GM21529 (cell line): ENCODE data around the gene GPA33.
A peak's percentile ranks its signal among the peaks of the same experiment; 100 is the strongest.

ENCODE experiments used
- ATAC-seq: cut with Tn5 transposase; IDR thresholded peaks from one replicate; pipeline ENCODE4 v1.9.1; 2021; ENCODE audit not compliant: unreplicated experiment

GPA33 gene

DNA sequence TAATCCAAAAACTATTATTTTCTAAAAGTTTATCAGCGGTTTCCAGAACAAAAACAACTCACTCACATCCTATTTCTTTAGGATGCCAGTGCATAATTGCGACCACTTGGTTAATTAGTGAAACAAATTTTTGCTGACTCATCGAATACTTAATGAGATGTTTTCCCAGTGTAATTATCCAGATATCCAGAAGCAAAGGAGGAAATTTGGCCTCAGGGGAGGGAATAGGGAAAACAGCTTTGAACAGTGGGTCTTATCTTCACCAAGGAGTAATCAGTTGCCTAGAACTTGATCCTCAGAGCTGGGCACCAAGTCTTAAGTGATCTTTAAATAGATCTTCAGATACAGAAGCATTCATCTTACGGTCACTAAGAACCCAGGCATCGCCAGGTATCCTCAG is 28.0 kb upstream of the GPA33 start:
- no peak for ATAC-seq

DNA sequence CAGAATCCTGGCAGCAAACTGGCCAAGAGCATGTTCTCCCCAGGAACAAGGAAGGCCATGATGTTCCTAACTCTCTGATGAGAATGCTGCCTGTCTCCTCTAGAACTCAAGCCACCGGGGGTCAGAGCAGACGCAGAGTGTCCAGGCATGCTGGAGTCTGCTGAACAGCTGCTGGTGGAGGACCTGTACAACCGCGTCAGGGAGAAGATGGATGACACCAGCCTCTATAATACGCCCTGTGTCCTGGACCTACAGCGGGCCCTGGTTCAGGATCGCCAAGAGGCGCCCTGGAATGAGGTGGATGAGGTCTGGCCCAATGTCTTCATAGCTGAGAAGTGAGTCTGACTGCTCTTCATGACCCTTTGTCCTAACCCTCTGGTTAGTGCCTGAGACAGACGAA is 27.0 kb upstream of the GPA33 start:
- no peak for ATAC-seq

DNA sequence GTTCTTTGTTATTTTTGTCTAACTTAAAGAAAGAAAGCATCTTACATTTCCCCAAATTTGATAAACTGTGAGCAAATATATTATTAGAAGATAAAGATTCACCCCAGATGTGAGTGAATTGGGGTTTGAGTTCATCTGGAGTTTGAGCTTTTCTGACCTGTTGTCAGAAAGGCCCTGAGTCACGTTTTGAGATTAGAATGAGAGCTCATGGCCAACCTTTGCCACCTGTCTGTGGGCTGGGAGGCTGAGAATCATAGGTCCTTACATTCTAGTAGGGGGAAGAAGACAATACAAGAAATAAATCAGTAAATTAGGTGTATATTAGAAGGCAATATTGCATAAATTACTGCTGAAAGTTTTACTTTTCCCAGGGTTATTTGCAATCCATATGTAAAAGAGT is 26.0 kb upstream of the GPA33 start:
- no peak for ATAC-seq

DNA sequence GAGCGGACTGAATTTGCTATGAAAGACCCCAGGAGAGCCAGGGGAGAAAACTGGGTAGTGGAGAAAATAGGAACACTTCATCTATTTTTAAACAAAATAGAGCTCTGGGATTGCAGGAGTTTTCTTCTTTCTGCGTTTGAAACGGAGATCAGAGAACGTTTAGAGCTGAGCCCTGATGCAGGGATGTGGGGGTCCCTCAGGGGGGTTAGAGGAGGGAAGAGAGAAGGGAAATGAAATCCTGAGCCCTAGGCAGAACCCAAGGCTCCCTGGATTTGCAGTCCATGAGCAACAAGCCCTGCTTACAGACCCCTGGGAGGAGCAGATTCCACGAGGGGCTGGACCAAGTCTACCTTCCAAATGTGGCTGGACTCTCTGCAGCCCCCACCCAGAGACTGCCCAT is 25.5 kb upstream of the GPA33 start:
- ATAC-seq, result no peak

DNA sequence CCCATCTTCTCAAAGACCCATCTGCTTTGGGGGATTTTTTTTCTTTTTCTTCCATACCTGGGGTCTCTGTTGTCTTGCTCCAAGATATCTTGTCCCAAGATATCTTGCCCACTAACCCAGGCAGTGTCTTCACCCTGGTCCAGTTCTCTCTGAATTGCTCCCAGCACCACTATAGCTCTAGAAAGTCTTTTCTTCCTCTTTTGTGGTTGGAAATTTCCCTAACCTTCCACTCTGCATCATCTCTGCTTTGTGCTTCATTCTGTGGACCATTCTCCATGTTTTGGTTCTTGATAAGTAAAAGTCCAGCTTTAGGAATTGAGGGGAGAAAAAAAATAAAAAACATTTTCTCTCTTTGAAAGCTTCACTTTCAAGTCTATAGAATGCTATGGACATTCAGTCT is 24.5 kb upstream of the GPA33 start:
- ATAC-seq, result no peak

GRCh38 chr1:167111868-167112709 is 21.9 kb upstream of the GPA33 start:
- ATAC-seq, result no peak

- ATAC-seq, result no peak
These were observed 20.4 kb upstream of the GPA33 start for GRCh38 chr1:167110586-167110985.

DNA sequence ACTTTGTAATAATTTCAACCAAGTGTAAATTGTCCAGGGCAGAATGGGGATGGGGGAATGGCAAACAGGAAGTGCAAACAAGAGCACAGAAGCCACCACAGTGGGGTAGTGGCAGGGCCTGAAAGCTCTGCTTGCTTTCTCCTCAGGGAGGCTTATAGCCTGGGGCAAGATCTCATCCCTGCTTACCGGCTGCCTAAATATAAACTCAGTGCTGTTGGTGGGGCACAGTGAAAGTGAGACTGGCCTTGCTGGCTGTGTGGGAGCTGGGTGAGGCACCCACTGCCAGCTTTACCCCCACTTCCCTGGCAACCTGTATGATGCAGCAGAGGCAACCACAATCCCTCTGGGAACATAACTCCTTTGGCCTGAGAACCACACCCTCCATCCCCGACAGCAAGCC is 18.9 kb upstream of the GPA33 start:
- ATAC-seq, result peak; percentile 47

GRCh38 chr1:167107456-167107855 is 17.3 kb upstream of the GPA33 start:
- ATAC-seq, result no peak

DNA sequence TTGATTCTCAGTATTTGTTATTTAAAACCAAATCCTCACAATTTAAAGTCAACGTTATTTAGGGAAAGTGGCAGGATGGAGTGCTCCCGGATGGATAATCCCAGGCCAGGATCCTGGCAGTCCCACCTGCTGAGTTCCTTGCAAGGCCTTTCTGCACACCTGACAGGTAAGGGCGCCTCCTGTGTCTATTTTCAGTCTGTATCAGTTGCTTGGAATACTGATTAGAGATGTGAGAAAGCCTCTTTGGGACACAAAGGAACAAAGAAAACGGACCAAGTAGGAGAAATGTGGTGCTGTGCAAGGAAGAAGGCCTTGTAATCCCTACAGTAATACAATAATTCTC is 15.9 kb upstream of the GPA33 start:
- no peak for ATAC-seq

DNA sequence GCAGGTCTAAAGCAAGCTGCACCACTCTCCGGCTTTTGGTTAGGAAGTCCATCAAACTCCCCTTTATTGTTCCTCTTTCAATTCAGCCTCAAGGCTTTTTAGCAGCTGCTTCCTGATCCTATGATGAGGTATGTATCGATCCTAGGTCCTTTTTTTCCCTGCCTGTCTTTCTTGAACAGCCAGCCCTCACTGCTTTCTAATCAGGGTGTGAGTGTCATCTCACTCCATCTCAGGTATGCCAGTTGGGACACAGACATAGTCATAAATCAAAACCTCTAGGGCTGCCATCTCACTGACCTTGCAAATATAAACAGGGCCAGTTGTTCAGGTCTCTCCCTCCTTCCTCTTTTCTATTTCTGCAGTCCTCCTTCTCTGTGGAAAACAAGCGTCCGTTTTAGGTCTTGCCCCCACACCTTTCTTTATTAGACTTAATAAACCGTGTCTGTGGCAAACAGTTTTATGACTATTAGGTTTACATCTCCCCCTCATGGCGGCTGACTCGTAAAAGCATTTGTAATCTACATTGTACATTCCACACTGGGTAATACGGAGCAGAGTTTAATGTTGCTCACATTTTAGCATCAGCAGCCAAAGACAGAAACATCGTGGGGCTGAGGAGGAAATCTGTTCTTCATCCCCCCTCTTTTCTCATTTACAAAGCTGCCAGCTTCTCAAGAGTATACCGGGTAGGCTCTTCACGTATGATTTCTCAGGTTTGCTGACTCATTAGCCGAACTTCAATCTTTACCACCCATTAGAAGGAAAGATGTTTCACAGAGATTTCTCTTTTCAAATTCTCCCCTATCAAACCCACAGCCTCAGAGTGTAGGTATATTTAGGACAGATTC is 15.3 kb upstream of the GPA33 start:
- peak; percentile 50 for ATAC-seq

- no peak for ATAC-seq
These were observed 14.1 kb upstream of the GPA33 start for GRCh38 chr1:167104256-167104633.

DNA sequence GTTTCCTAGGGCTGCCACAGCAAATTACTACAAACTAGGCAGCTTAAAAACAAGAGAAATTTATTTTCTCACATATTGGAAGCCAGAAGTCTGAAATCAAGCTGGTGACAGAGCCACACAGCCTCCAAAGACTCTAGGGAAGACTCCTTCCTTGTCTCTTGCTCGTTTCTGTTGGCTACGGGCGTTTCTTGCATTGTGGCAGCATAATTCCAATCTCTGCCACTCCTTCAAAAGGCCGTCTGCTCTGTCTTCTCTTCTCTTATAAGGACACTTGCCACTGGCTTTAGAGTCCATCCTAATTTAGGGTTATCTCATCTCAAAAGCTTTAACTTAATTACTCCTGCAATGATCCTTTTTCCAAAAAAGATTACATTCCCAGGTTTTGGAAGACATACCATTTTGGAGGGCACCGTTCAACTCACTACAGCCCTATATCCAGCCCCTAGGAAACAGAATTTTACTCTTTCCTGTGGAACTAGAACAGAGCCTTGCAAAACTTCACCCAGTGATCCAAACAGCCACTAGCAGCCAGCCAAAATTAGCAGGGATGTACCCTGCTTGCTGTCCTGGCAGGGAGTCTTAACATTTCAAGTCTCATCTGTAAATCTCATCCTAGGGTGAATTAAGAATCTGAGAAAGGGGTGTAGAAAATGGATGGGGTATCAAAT is 12.9 kb upstream of the GPA33 start:
- no peak for ATAC-seq

- ATAC-seq, result no peak
These were observed 11.6 kb upstream of the GPA33 start for GRCh38 chr1:167101754-167102153.

DNA sequence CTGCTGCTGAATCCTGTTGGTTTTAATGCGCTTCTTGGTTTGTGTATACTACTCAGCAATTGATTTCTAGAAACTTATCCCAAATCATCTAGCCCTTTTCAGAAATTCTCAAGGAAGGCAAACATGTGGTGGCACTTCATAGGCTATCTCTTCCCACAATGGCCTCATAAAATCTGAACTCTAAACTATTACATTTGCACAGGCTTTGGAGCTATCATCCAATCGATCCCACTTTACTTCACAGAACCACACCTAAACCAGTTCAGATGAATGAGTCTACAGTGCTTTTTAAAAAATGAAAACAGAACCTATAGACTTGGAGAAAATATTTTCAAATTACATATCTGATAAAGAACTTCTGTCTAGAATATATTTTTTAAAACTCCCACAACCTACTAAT is 10.6 kb upstream of the GPA33 start:
- ATAC-seq, result no peak

DNA sequence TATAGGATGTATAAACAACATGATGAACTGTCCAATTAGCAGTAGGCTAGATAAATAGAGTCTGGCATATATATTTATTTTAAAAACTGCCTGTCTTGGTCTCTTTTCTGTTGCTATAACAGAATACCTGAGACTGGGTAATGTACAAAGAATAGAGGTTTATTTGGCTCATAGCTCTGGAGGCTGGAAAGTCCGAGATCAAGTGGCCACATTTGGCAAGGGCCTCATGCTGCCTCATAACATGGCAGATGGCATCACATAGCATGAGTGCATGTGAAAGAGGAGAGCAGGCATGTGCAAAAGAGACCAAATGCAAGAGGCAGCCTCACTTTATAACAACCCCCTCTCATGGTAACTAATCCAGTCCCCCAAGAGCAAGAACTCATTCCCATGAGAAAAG is 9.7 kb upstream of the GPA33 start:
- no peak for ATAC-seq

DNA sequence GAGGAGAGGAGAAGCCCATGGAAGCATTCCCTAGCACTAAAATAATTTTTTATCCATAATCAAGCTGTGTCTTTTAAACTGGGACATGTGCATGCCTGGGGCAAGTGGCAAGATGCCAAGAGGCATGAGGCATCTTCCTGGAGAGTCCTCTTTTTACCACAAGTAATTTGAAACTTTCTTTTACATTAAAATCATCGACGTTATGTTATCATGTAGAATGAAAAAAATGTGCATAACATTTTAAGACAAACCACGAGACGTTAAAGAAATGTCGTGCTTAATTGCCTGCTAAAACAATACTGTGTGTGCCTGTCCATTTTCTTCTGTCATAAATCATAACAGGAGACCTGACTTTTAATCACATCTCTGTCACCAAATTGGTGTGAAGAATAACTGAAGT is 5.2 kb upstream of the GPA33 start:
- no peak for ATAC-seq

DNA sequence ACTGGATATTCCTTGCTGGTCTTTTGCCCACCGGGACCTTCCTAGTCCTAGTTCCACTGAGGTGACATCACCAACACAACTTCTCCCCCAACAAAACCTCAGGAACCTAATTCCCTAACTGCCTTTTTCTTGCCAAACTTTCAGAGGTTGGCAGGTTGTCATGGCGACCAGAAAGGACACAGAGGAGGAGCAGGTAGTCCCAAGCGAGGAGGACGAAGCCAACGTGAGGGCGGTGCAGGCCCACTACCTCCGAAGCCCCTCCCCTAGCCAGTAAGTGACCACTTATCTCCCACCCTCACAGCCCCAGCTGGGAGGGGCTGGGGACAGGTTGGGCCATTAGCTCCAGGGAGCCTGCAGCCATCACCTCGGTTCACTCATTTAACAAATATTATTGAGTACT is 4.5 kb upstream of the GPA33 start:
- no peak for ATAC-seq

- ATAC-seq, result no peak
These were observed 3.8 kb upstream of the GPA33 start, which contains the start of gene STYXL2 for GRCh38 chr1:167093846-167094516. Gene STYXL2 (plus strand): TSS chr1:167094075. CDS start chr1:167094850, 775 bp downstream.

DNA sequence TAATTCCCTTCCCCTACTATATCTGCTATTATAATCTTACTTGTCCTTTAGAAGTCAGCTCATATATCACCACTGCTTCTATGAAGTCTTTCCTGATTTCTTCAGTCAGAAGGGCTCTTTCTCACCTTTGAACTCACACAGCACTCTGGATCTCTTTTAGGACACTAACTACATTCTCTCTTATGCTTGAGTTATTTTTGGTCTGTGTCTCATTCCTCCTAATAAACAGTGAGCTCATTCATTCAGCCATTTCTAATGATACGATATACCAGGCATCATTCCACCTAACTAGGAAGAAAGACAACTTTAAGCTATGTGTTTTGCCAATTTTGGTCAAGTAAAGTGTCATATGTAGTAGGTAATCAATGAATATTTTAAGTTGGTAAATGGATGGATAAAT is 2.5 kb upstream of the GPA33 start:
- no peak for ATAC-seq

GRCh38 chr1:167089939-167090313 is 251 bp downstream of the GPA33 start:
- ATAC-seq, result no peak
